ENCODE data around the gene CPSF2. TPM values are rescaled to one million over a fixed set of nuclear protein-coding genes. Genes with fewer than 3 reads are reported as not detected.
A peak's percentile ranks its signal among the peaks of the same experiment; 100 is the strongest.

Gene CPSF2
- total and polyA plus RNA-seq, 2 of the 13 experiments (the other 11 are each of a cell fraction or from before 2014, with no cell fraction given): 14.3 to 67.9 TPM

- no peak for TF ChIP-seq CSRNP2 (CRISPR knock-in tag; conservative IDR thresholded peaks at IDR 0.05; ENCODE audit: low read depth)
- peak; percentile 85; the same call in 1 of the 2 replicates for TF ChIP-seq NCOA1 (CRISPR knock-in tag; IDR thresholded peaks at IDR 0.05)
- no peak for TF ChIP-seq TGIF2 (CRISPR knock-in tag; IDR thresholded peaks at IDR 0.05)
- TF ChIP-seq FUBP1 (CRISPR knock-in tag; IDR thresholded peaks at IDR 0.05; ENCODE audit: borderline replicate concordance): no peak
- TF ChIP-seq POLR2AphosphoS2 (IDR thresholded peaks at IDR 0.05; ENCODE audit: low read depth, low read length): no peak
- TF ChIP-seq TSC22D2 (CRISPR knock-in tag; IDR thresholded peaks at IDR 0.05; ENCODE audit: borderline replicate concordance): no peak
- no peak; the same call in 1 of the 2 replicates for TF ChIP-seq RXRA (CRISPR knock-in tag; IDR thresholded peaks at IDR 0.05)
- TF ChIP-seq RNF219 (CRISPR knock-in tag; IDR thresholded peaks at IDR 0.05): no peak
- peak; percentile 45; the same call in 1 of the 2 replicates for TF ChIP-seq SP4 (CRISPR knock-in tag; IDR thresholded peaks at IDR 0.05)
- no peak for TF ChIP-seq PAF1 (CRISPR knock-in tag; IDR thresholded peaks at IDR 0.05)
- 0 out of 2 replicates have a peak, but pooled peaks have one; percentile 56 for TF ChIP-seq SMAD9 (CRISPR knock-in tag; IDR thresholded peaks at IDR 0.05)
- TF ChIP-seq ZFP90 (CRISPR knock-in tag; IDR thresholded peaks at IDR 0.05; ENCODE audit: borderline replicate concordance): peak; percentile 22; the same call in 1 of the 2 replicates
- no peak for TF ChIP-seq TCF7 (IDR thresholded peaks at IDR 0.05; ENCODE audit: low read depth)
- TF ChIP-seq ZNF547 (CRISPR knock-in tag; IDR thresholded peaks at IDR 0.05): peak; percentile 88
- no peak; the same call in 1 of the 2 replicates for TF ChIP-seq HINFP (CRISPR knock-in tag; IDR thresholded peaks at IDR 0.05; ENCODE audit: low read depth)
- no peak for TF ChIP-seq KLF13 (CRISPR knock-in tag; IDR thresholded peaks at IDR 0.05)
- TF ChIP-seq ZNF800 (CRISPR knock-in tag; IDR thresholded peaks at IDR 0.05): no peak
- TF ChIP-seq HOMEZ (CRISPR knock-in tag; IDR thresholded peaks at IDR 0.05; ENCODE audit: low read depth): no peak
Measured at GRCh38 chr14:92121670-92122350, at the start of gene CPSF2, which contains the start of gene NDUFB1 (continued).
